GM23338 (cell line): ENCODE results near the gene CALML3.

Source experiments
- CREB1 ChIP-seq: fragments of 250-450 bp; sonication (Bioruptor Pico); IDR thresholded peaks from 2 replicates; pipeline ENCODE4 v1.5.0; 2020; ENCODE audit warnings: low read depth, mild to moderate bottlenecking, moderate library complexity
- EZH2 ChIP-seq: fragments of 200-600 bp; sonication (generic); IDR thresholded peaks from one replicate; pipeline ENCODE4 v1.8.0; 2017; ENCODE audit warnings: antibody characterized with exemption, mild to moderate bottlenecking, low read depth; ENCODE audit not compliant: unreplicated experiment
- EZH2phosphoT487 ChIP-seq: fragments of 200-600 bp; sonication (generic); IDR thresholded peaks from one replicate; pipeline ENCODE4 v1.8.1; 2018; ENCODE audit warnings: antibody characterized with exemption; ENCODE audit not compliant: unreplicated experiment
- JUNB ChIP-seq: IDR thresholded peaks from one replicate; pipeline ENCODE4 v1.6.1; 2016; ENCODE audit warnings: antibody characterized with exemption; ENCODE audit not compliant: unreplicated experiment
- NANOG ChIP-seq: IDR thresholded peaks from 2 replicates; pipeline ENCODE4 v1.6.1; 2016; ENCODE audit warnings: antibody characterized with exemption, borderline replicate concordance
- POLR2AphosphoS5 ChIP-seq: IDR thresholded peaks from 2 replicates; pipeline ENCODE4 v1.6.1; 2016; ENCODE audit warnings: antibody characterized with exemption, low read depth
- REST ChIP-seq: IDR thresholded peaks from one replicate; pipeline ENCODE4 v1.6.1; 2018; ENCODE audit warnings: antibody characterized with exemption; ENCODE audit not compliant: unreplicated experiment
- STAT1 ChIP-seq: IDR thresholded peaks from one replicate; pipeline ENCODE4 v1.6.1; 2016; ENCODE audit warnings: antibody characterized with exemption; ENCODE audit not compliant: unreplicated experiment
- ZNF114 ChIP-seq: fragments of 250-450 bp; sonication (Bioruptor Pico); IDR thresholded peaks from 2 replicates; pipeline ENCODE4 v1.5.0; 2020; ENCODE audit warnings: mild to moderate bottlenecking, moderate library complexity
- ZNF331 ChIP-seq: fragments of 250-450 bp; sonication (Bioruptor Pico); IDR thresholded peaks from 2 replicates; pipeline ENCODE4 v1.5.0; 2020; ENCODE audit warnings: low read depth, mild to moderate bottlenecking, moderate library complexity
- ZNF462 ChIP-seq: fragments of 250-450 bp; sonication (Bioruptor Pico); IDR thresholded peaks from 2 replicates; pipeline ENCODE4 v1.5.0; 2020; ENCODE audit warnings: mild to moderate bottlenecking, moderate library complexity
- TF ChIP-seq, protein P1 (sequence below), 2 experiments: fragments of 200-600 bp in 1 of 2; sonication (generic) in 1 of 2; conservative IDR thresholded peaks; 2 replicates each; pipeline versions ENCODE4 v1.5.1 to v1.6.1; 2016 to 2017; ENCODE audit warnings: antibody characterized with exemption in 2 of 2, low read depth in 2 of 2, mild to moderate bottlenecking in 2 of 2, moderate library complexity in 1 of 2
- TF ChIP-seq, protein P2 (sequence below): IDR thresholded peaks from 2 replicates; pipeline ENCODE4 v1.6.1; 2016; ENCODE audit warnings: antibody characterized with exemption

DNA sequence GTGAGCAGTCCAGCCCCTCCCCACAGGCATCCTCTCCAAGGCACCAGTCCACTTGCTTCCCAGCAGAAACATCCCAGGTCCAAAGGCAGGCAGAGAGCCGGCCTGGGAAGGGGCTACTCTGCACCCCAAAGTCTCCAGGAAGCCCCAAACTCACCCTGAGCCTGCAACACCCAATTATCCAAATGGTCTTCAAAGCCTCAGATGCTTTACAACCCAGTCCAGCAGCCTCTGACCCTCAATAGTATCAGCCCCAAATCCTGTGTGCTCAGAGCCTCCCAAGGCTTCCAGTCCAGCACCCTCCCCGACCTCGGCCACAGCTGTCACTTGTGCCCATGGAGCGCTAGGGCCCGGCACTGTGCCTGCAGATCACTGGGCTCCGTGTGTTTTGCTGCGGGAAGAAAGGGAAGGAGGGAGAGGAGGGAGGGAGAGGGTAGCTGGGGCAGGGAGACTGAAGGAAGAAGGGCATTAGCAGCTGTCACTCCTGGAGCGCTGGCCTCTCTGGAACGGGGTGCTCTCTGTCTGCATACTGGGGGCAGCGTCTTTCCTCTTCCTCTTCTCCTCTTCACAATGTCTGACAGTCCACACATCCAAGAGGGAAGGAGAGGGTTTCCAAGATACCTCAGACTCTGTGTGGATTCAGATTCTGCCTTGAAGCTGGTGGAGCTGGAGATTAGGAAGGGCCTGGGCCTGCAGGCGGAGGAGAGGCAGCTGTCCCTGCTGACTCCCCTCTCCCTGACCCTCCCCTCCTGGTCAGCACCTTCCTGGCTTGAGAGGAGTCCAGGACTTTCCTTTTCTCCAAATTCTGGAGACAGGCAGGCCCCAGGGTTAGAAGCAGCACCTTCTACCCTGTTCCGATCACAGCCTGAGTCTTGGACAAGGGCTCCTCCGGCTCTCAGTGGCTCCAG is 38.6 kb upstream of the CALML3 start:
- no peak for TF ChIP-seq EZH2
- TF ChIP-seq, protein P1, sequence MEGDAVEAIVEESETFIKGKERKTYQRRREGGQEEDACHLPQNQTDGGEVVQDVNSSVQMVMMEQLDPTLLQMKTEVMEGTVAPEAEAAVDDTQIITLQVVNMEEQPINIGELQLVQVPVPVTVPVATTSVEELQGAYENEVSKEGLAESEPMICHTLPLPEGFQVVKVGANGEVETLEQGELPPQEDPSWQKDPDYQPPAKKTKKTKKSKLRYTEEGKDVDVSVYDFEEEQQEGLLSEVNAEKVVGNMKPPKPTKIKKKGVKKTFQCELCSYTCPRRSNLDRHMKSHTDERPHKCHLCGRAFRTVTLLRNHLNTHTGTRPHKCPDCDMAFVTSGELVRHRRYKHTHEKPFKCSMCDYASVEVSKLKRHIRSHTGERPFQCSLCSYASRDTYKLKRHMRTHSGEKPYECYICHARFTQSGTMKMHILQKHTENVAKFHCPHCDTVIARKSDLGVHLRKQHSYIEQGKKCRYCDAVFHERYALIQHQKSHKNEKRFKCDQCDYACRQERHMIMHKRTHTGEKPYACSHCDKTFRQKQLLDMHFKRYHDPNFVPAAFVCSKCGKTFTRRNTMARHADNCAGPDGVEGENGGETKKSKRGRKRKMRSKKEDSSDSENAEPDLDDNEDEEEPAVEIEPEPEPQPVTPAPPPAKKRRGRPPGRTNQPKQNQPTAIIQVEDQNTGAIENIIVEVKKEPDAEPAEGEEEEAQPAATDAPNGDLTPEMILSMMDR (conservative IDR thresholded peaks at IDR 0.05; ENCODE audit: low read depth in 2 of 2): no peak
- no peak for TF ChIP-seq REST
- no peak for TF ChIP-seq POLR2AphosphoS5
- TF ChIP-seq EZH2phosphoT487: no peak
- TF ChIP-seq JUNB: no peak
- TF ChIP-seq CREB1 (CRISPR knock-in tag): no peak
- no peak for TF ChIP-seq ZNF331 (CRISPR knock-in tag)
- TF ChIP-seq, protein P2, sequence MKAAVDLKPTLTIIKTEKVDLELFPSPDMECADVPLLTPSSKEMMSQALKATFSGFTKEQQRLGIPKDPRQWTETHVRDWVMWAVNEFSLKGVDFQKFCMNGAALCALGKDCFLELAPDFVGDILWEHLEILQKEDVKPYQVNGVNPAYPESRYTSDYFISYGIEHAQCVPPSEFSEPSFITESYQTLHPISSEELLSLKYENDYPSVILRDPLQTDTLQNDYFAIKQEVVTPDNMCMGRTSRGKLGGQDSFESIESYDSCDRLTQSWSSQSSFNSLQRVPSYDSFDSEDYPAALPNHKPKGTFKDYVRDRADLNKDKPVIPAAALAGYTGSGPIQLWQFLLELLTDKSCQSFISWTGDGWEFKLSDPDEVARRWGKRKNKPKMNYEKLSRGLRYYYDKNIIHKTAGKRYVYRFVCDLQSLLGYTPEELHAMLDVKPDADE: no peak
- TF ChIP-seq STAT1: no peak
- no peak for TF ChIP-seq ZNF114 (CRISPR knock-in tag)
- TF ChIP-seq ZNF462: no peak
- TF ChIP-seq NANOG: no peak
